Measurements from ENCODE around the gene ADCY5.

ADCY5 gene

GRCh38 chr3:123424321-123424998, 24.4 kb downstream of the ADCY5 start:
- in situ Hi-C loops (cut with HindIII; ENCODE audit: low sequenced_read_pairs) = no loop called here

DNA sequence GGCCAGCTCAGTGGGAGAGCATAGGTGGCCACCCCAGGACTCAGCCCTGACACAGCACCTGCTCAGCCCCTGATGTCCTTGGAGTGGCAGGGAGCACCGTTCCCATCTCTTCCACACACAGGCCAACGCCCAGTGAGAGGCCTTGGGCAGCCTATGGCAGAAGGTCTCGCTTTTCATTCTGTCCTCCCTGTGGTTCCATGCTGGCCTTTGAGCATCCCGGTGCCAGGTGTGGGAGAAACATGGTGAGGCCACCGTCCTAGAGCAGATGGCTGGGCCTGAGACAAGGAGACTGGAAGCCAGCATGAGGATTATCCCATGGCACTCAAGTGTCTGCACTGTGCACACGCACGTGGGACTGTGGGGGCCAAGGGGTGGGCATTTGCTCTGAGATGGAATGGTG, 25.1 kb downstream of the ADCY5 start:
- TF ChIP-seq, protein P1, sequence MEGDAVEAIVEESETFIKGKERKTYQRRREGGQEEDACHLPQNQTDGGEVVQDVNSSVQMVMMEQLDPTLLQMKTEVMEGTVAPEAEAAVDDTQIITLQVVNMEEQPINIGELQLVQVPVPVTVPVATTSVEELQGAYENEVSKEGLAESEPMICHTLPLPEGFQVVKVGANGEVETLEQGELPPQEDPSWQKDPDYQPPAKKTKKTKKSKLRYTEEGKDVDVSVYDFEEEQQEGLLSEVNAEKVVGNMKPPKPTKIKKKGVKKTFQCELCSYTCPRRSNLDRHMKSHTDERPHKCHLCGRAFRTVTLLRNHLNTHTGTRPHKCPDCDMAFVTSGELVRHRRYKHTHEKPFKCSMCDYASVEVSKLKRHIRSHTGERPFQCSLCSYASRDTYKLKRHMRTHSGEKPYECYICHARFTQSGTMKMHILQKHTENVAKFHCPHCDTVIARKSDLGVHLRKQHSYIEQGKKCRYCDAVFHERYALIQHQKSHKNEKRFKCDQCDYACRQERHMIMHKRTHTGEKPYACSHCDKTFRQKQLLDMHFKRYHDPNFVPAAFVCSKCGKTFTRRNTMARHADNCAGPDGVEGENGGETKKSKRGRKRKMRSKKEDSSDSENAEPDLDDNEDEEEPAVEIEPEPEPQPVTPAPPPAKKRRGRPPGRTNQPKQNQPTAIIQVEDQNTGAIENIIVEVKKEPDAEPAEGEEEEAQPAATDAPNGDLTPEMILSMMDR (IDR thresholded peaks at IDR 0.05; ENCODE audit: low read depth, low read length, missing control alignments) = no peak

More at GRCh38 chr3:123424321-123424998, 24.4 kb downstream of the ADCY5 start:
- DNase-seq (ENCODE audit: low read depth) = no peak
- TF ChIP-seq, protein P1 (IDR thresholded peaks at IDR 0.05; ENCODE audit: low read depth, low read length, missing control alignments) = no peak
- H3K4me3 ChIP-seq (ENCODE audit: low read depth, low read length) = no peak overlapping the region

GRCh38 chr3:123423031-123423430, 25.9 kb downstream of the ADCY5 start:
- TF ChIP-seq, protein P1 (IDR thresholded peaks at IDR 0.05; ENCODE audit: low read depth, low read length, missing control alignments) = no peak
- in situ Hi-C loops (cut with HindIII; ENCODE audit: low sequenced_read_pairs) = no loop called here
- H3K4me3 ChIP-seq (ENCODE audit: low read depth, low read length) = no peak overlapping the region
- DNase-seq (ENCODE audit: low read depth) = no peak

More for the DNA sequence above, 25.1 kb downstream of the ADCY5 start:
- no peak overlapping the region for H3K4me3 ChIP-seq (ENCODE audit: low read depth, low read length)
- no peak for DNase-seq (ENCODE audit: low read depth)
- in situ Hi-C loops (cut with HindIII; ENCODE audit: low sequenced_read_pairs) = no loop called here

DNA sequence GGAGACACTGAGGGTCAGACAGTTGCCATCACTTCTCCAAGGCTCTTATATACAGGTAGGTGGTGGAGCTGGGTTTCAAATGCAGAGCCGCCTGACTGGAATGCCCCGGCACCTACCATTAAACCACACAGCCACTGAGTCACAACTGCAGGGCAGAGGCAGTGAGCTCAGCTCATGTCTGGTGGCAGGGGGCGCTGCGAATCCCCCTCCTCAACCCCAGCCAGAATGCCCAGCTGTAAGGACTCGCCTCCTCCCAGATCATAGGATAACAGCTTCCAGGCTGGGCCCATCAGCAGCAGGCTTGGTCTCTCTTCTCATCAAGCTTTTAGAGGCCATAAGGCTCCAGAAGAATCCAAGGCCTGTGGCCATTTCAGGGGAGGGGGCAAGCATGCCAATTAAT, 26.4 kb downstream of the ADCY5 start:
- in situ Hi-C loops (cut with HindIII; ENCODE audit: low sequenced_read_pairs) = no loop called here
- TF ChIP-seq, protein P1 (IDR thresholded peaks at IDR 0.05; ENCODE audit: low read depth, low read length, missing control alignments) = no peak
- DNase-seq (ENCODE audit: low read depth) = no peak
- H3K4me3 ChIP-seq (ENCODE audit: low read depth, low read length) = no peak overlapping the region

- in situ Hi-C loops (cut with HindIII; ENCODE audit: low sequenced_read_pairs) = no loop called here
These were observed 27.3 kb downstream of the ADCY5 start for GRCh38 chr3:123421353-123422174.

DNA sequence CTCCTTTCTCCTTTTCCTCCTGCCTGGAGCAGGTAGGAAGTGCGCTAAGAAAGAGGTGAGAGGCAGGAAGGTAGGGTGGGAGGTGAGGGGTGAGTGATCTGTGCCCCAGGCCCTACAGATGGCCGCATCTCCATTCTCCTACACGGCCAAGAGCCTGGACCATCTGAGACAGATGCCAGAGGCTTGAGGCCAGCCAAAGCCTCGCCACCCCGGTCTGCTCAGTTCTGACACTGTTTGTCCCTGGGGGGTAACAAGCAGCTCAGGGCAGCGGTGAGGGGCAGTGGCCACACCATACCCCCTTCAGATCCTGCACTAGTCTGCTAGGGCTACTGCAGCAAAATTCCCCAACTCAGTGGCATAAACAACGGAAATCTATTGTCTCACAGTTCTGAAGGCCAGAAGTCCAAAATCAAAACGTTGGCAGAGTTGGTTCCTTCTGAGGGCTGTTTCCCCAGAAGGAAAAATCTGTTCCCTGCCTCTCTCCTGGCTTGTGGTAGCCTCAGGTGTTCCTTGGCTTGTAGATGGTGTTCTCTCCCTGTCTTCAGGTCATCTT, 28.4 kb downstream of the ADCY5 start:
- TF ChIP-seq, protein P1 (IDR thresholded peaks at IDR 0.05; ENCODE audit: low read depth, low read length, missing control alignments) = no peak
- DNase-seq (ENCODE audit: low read depth) = no peak
- H3K4me3 ChIP-seq (ENCODE audit: low read depth, low read length) = no peak overlapping the region
- in situ Hi-C loops (cut with HindIII; ENCODE audit: low sequenced_read_pairs) = no loop called here

More at GRCh38 chr3:123421353-123422174, 27.3 kb downstream of the ADCY5 start:
- TF ChIP-seq, protein P1 (IDR thresholded peaks at IDR 0.05; ENCODE audit: low read depth, low read length, missing control alignments) = no peak
- DNase-seq (ENCODE audit: low read depth) = peak; percentile 8
- no peak overlapping the region for H3K4me3 ChIP-seq (ENCODE audit: low read depth, low read length)
